ENCODE data around the gene JAK1.
"Not testable (repeated sequence)": the region's sequence is repeated elsewhere in the genome, so short reads cannot be mapped to it uniquely, and the experiment has no call there.

Gene JAK1

DNA sequence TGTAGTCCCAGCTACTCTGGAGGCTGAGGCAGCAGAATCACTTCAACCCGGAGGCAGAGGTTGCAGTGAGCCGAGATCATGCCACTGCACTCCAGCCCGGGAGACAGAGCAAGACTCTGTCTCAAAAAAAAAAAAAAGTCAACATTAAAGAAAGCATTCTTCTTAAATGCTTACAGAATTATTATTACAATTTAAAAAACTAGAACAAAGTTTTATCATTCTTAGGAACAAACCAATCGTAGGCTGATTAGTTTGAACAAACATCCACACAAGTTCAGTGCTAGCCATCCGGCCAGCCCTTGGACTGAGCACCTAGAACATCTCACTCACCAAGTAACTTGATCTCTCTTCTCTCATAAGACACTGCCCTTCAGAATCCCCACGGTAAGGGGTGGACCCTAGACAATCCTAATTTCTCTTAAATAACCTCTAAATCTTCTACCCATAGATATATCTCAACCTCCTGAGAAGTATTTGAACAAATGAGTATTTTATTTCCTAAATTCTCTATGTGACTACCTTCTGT, 16.0 kb downstream of the JAK1 start:
- no peak for DNase-seq (ENCODE audit: low read depth in 2 of 2)

GRCh38 chr1:64948905-64949833, 17.2 kb downstream of the JAK1 start:
- DNase-seq (ENCODE audit: low read depth in 2 of 2) = peak in 1 of 2 donors; percentile 52

- DNase-seq (ENCODE audit: low read depth in 2 of 2) = no peak
Measured at GRCh38 chr1:64948216-64948615, 18.1 kb downstream of the JAK1 start.

GRCh38 chr1:64946916-64947315, 19.4 kb downstream of the JAK1 start:
- no peak for DNase-seq (ENCODE audit: low read depth in 2 of 2)

- DNase-seq (ENCODE audit: low read depth in 2 of 2) = no peak
Measured at GRCh38 chr1:64944913-64945312, 21.4 kb downstream of the JAK1 start.

GRCh38 chr1:64942675-64943074, 23.7 kb downstream of the JAK1 start:
- DNase-seq (ENCODE audit: low read depth in 2 of 2) = no peak

DNA sequence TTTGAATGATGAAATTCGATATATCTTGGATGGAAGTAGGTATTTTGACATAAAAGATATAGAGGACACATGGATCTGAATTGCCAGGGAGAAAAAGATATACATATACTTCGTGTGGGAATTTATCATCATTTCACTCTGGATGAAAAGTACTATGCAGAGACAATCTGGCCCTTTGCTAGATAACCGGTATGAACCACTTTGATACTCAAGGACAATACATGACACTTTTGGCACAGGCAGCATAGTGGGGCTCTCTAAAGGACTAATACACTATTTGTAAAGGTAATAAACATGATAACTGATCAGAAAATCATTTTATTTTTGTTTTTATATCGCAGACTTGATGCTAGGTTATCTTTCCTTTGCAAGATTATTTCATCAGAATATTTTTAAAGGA, 24.2 kb downstream of the JAK1 start:
- DNase-seq (ENCODE audit: low read depth in 2 of 2) = no peak

DNA sequence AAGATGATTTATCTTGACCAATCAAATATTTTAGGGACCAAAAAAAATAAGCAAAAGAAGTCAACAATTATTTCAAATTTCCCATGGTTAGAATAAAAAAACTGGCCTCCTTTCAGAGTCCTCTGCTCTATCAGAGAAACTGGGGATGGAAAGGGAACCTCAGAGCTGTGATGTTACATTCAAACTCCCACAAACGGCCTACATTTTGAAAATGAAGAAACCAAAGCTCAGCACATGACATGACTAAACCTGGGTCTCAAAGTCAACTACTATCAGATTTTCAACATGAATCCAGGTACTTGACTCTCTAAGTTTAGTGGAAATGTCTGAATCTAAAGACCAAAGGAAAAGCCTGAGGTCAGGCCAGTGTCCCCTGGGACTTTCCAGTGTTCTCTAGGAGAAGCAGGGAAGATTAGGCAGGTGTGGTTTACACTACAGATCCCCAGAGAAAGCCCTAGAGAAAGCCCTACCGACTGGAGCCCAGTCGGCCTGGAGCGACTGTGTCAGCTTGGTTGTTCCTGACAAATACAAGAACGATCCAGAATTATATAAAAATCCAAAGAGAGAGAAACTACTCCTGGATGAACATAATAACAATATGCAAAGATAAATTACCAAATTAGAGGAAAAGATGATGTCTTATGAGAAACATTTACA, 24.8 kb downstream of the JAK1 start:
- DNase-seq (ENCODE audit: low read depth in 2 of 2) = no peak

DNA sequence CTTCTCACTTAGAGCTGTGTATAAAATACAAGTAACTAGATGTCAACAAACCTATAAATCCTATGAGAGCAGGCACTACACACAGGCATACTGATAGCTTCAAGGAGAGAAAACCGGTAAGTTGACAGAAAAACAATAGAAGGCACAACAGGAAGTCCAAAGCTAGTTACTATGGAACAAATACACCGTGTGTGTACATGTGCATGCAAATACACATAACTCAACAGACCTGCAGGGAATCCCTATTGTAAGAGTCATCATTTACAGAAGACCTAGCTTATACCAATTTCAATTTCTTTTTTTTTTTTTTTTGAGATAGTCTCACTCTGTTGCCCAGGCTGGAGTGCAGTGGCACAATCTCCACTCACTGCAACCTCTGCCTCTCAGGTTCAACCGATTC, 26.3 kb downstream of the JAK1 start:
- no peak for DNase-seq (ENCODE audit: low read depth in 2 of 2)

- no peak for DNase-seq (ENCODE audit: low read depth in 2 of 2)
Measured at GRCh38 chr1:64938991-64939390, 27.4 kb downstream of the JAK1 start.

- DNase-seq (ENCODE audit: low read depth in 2 of 2) = no peak
Measured at GRCh38 chr1:64936956-64937355, 29.4 kb downstream of the JAK1 start.

DNA sequence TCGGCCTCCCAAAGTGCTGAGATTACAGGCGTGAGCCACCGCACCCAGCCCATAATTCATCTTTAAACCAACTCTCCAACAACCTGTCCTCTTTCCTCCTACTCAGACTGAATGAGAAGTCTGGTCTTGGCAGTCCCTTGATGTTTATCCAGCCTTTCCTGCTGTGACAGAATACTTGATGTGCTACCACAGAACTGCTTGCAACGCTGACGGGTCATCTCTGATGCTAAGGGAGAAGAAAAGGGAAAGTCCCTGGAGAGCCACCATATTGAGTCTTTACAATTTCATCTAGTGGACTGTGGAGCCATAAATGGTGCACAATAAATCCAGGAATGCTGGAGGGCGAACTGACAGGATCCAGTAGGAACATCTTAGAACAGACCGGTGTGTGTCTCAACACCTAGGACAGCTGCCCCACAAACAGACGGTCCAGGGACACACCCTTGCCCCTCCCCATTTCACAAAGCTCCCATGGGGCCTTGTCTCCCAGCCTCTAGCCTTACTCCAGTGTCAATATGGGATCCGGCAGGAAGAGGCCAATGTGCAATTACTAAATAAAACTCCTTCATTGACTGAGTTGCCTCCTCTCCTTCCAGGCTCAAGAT, 30.7 kb downstream of the JAK1 start:
- no peak for DNase-seq (ENCODE audit: low read depth in 2 of 2)

- no peak for DNase-seq (ENCODE audit: low read depth in 2 of 2)
Measured at GRCh38 chr1:64934878-64935275, 31.5 kb downstream of the JAK1 start.

- DNase-seq (ENCODE audit: low read depth in 2 of 2) = no peak
Measured at GRCh38 chr1:64934115-64934877, 32.1 kb downstream of the JAK1 start.

DNA sequence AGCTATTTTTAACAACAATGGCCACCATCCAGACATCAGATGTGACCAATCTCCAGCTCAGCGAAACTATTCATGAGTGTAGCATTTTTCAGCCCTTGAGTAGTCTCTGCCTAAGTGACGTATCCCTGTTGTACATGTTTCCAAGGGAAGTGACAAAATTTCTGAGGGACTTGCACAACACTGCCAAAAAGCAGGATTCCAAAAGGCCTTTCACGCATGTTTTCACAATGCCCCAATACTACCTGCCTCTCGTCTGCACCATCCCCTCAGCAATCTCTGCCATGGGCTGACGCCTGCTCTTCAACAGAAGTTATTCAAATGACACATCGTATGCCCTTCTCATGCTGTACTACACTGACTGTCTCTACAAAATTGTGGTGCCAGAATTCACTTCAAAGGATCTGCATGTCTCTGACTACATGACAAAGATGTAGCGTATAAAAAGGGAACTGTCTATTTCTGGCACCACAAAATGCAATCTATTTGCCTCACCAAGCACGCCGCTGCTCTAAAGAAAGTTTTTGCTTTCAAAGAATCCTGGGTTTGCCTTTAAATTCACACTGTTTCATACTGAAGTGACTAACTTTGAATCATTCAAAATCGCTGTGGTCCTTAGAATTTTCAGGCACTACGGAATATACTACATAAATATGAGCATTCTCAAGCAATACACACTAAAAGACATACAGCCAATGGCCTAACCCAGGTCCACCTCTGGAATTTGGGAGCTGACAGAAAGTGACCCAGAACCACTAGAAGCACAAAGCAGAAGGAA, 32.9 kb downstream of the JAK1 start:
- no peak for DNase-seq (ENCODE audit: low read depth in 2 of 2)

DNA sequence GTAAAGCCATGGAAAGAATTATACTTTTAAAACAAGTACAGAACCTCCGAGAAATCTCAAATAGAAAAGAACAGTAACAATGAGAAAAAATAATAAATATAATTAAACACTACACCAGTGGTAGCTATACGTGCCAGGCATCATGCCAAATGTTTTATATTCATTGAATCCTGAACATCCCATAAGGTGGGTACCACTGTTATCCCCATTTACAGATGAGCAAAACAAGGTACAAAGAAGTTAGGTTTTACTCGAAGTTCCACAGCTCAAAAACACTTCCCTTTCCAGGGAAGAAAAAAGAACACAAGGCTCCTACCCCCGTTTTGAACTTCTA, 33.4 kb downstream of the JAK1 start:
- DNase-seq (ENCODE audit: low read depth in 2 of 2) = no peak

DNA sequence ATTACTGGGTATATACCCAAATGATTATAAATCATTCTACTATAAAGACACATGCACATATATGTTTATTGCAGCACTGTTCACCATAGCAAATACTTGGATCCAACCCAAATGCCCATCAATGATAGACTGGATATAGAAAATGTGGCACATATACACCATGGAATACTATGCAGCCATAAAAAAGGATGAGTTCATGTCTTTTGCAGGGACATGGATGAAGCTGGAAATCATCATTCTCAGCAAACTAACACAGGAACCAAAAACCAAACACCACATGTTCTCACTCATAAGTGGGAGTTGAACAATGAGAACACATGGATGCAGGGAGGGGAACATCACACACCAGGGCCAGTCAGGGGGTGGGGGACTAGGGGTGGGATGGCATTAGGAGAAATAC, 35.7 kb downstream of the JAK1 start:
- DNase-seq (ENCODE audit: low read depth in 2 of 2) = not testable (repeated sequence)

DNA sequence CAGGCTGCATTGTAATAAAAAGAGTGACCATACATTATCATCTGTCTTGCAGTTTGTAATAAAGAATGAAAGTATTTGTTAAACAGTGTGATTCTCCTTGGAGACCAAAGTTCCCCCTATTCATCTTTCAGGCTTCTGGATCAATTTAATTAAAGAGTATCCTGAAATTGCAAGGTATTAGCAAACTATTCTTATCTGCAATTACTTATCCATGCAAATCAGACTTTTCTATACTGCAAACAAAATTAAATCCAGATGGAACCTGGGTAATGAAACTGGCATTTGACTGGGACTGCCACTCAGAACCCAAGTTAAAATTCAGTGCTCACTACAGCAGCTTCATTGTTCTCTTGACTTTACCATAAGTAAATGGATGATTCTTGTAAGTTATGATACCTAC, 37.1 kb downstream of the JAK1 start:
- DNase-seq (ENCODE audit: low read depth in 2 of 2) = no peak

GRCh38 chr1:64928325-64928724, 38.0 kb downstream of the JAK1 start:
- no peak for DNase-seq (ENCODE audit: low read depth in 2 of 2)

DNA sequence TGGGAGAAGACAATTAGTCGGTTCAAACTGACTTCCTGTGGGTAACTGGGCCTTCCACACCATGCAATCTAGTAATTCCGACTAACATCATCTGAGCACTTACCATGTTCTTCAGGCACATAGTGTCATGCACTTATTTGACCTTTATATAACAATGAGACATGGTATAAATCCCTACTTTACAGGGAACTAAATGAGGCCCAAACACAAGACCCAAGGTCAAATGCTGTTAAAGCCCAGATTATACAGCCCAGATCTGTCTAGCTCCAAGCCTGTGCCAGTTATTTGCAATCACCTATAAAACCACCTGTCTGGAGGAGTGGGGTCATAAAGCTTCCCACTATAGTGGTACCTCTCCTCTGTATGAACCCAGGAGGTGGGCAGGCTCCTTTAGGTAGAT, 40.8 kb downstream of the JAK1 start:
- DNase-seq (ENCODE audit: low read depth in 2 of 2) = no peak

DNA sequence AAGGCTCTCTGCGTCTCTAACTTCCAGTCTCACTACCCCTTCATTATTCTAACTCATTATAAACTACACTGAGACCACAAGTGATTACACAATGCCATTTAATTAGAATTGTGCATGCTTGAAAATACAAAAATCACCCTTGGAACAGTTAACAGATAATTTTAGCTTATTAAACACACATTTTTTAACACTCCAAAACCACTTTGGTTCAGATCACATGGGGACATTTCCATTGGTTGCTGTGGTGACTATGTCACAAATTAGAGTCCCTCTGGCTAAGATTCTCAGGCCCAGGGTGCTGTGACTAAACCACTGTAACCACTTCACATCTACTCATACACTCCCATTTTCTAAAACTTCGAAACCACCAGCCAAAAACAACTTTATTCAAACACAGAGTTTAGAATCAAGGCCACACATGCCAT, 43.0 kb downstream of the JAK1 start:
- peak in 1 of 2 donors; percentile 25 for DNase-seq (ENCODE audit: low read depth in 2 of 2)
